Keratinocyte (primary cell): Measurements from ENCODE around the gene KCNK5. TPM values are rescaled to one million over a fixed set of nuclear protein-coding genes. Genes with fewer than 3 reads are reported as not detected.

Experiments
- DNase-seq: peaks from one replicate; pipeline ENCODE4 v3.0.0-alpha.2; 2011; ENCODE audit warnings: low read depth, missing footprints, low spot score
- FAIRE-seq: peaks from 2 replicates; lab custom pipeline; 2011; peaks lifted over from hg19 to GRCh38; lab: Jason Lieb, UNC
- H2AFZ ChIP-seq: 2 replicates; pipeline ENCODE4 v1.6.0; 2012; ENCODE audit warnings: low read length, control low read depth, inconsistent platforms; ENCODE audit not compliant: control insufficient read depth
- H3K27ac ChIP-seq: 2 replicates; pipeline ENCODE4 v1.5.1; 2011; ENCODE audit warnings: low read length; ENCODE audit not compliant: control insufficient read depth, insufficient read depth
- H3K27me3 ChIP-seq: 3 replicates; pipeline ENCODE4 v1.6.0; 2011; ENCODE audit warnings: low read length; ENCODE audit not compliant: control insufficient read depth, insufficient read depth; ENCODE audit errors: extremely low read depth
- H3K36me3 ChIP-seq, 2 experiments: 2 replicates in 1 of 2; 3 replicates in 1 of 2; pipeline ENCODE4 v1.5.1; 2011; ENCODE audit warnings: low read length in 2 of 2, mild to moderate bottlenecking in 1 of 2; ENCODE audit not compliant: control insufficient read depth in 2 of 2, insufficient read depth in 2 of 2; ENCODE audit errors: extremely low read depth in 1 of 2
- H3K4me1 ChIP-seq: 3 replicates; pipeline ENCODE4 v1.5.1; 2011; ENCODE audit warnings: low read length; ENCODE audit not compliant: control insufficient read depth, insufficient read depth; ENCODE audit errors: extremely low read depth
- H3K4me2 ChIP-seq: 3 replicates; pipeline ENCODE4 v1.6.0; 2011; ENCODE audit warnings: low read depth, low read length; ENCODE audit not compliant: control insufficient read depth, insufficient read depth; ENCODE audit errors: extremely low read depth
- H3K4me3 ChIP-seq, 3 experiments: fragments of 200-600 bp in 1 of 3; sonication (generic) in 1 of 3; 2 replicates in 2 of 3; 3 replicates in 1 of 3; pipeline ENCODE4 v1.5.1; 2011 to 2016; ENCODE audit warnings: low read length in 3 of 3, mild to moderate bottlenecking in 3 of 3, control low read depth in 2 of 3, inconsistent platforms in 1 of 3, low read depth in 1 of 3, mixed read lengths in 1 of 3, mixed run types in 1 of 3, moderate library complexity in 1 of 3; ENCODE audit not compliant: control insufficient read depth in 2 of 3, insufficient read depth in 2 of 3; ENCODE audit errors: extremely low read depth in 1 of 3
- H3K79me2 ChIP-seq: 2 replicates; pipeline ENCODE4 v1.6.0; 2012; ENCODE audit warnings: low read length; ENCODE audit not compliant: control insufficient read depth, insufficient read depth
- H3K9ac ChIP-seq: 3 replicates; pipeline ENCODE4 v1.6.0; 2011; ENCODE audit warnings: low read length; ENCODE audit not compliant: control insufficient read depth, insufficient read depth; ENCODE audit errors: extremely low read depth
- H3K9me1 ChIP-seq: 3 replicates; pipeline ENCODE4 v1.6.0; 2011; ENCODE audit warnings: low read length; ENCODE audit not compliant: control insufficient read depth, insufficient read depth; ENCODE audit errors: extremely low read depth
- H3K9me3 ChIP-seq: 2 replicates; pipeline ENCODE4 v1.5.1; 2012; ENCODE audit warnings: low read depth, low read length; ENCODE audit not compliant: control insufficient read depth
- H4K20me1 ChIP-seq: 3 replicates; pipeline ENCODE4 v1.6.0; 2011; ENCODE audit warnings: low read length; ENCODE audit not compliant: control insufficient read depth, insufficient read depth; ENCODE audit errors: extremely low read depth
- EZH2 ChIP-seq: IDR thresholded peaks from one replicate; pipeline ENCODE4 v1.6.1; 2012; ENCODE audit warnings: inconsistent platforms, mild to moderate bottlenecking, low read length, moderate library complexity
- dilution Hi-C: fragments of 300-500 bp; cut with MboI; formaldehyde crosslinking; loops from one replicate; pipeline ENCODE4 v1.7.0; 2020; ENCODE audit warnings: low sequenced_read_pairs; ENCODE audit not compliant: extremely low pct_ligation_motif_present
- polyA plus RNA-seq, 5 experiments: library from polyadenylated mRNA; depleted of rRNA in 3 of 5; stranded (reverse) in 3 of 5; stranded (forward) in 1 of 5; unstranded in 1 of 5; fragments of >200 nt; gene quantifications; 1 replicate in 1 of 5; 2 replicates in 3 of 5; 3 replicates in 1 of 5; pipeline versions ENCODE4 v1.2.1 to v1.2.3, GENCODE V29; 2011 to 2012; ENCODE audit warnings: missing spikeins in 2 of 5, low read depth in 1 of 5, low replicate concordance in 1 of 5
- TF ChIP-seq, protein P1 (sequence below), 3 experiments: IDR thresholded peaks in 1 of 3; conservative IDR thresholded peaks in 1 of 3; optimal IDR thresholded peaks in 1 of 3; 2 replicates in 2 of 3; 3 replicates in 1 of 3; pipeline versions ENCODE3 to v1.5.1; 2011; ENCODE audit warnings: low read length in 3 of 3, mild to moderate bottlenecking in 3 of 3, moderate library complexity in 2 of 3, control low read depth in 1 of 3, inconsistent platforms in 1 of 3; ENCODE audit not compliant: insufficient read depth in 2 of 3; ENCODE audit errors: extremely low read depth in 1 of 3

KCNK5 gene
- polyA plus RNA-seq, 1 donor (not counting 4 experiments of a cell fraction or from before 2014, with no cell fraction given) = not detected

DNA sequence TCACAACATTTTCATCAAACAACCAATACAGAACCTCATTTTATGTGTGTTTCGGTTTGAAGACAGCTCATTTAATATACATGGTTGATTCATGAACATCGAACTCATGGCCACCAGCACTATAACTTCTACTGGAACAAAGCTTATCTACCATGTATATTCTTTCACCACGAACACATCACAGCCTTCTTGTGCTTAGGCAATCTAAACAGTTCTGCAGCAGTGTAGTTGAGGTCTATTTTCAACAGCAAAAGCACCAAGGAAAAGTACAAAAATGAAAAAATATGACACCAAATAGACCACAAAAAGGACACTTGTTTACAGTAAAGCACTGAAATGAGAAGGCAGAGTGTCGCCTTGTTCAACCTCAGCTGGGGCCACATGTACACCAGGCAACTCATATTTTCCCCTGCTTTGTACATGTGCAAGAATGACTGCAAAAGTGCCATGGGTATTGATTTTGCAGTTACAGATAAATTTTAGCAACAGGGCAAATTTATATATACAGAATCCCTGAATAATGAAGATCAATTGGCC, 25.8 kb upstream of the KCNK5 start:
- Histone ChIP-seq H3K9ac (no peak overlapping the region), H2AFZ (no peak overlapping the region), H3K4me3 (no peak overlapping the region), H3K4me2 (no peak overlapping the region), H3K9me3 (no peaks in the 10 kb centered on the region), H3K4me1 (no peaks in the 10 kb centered on the region), H3K27me3 (no peaks in the 10 kb centered on the region), H3K27ac (no peak overlapping the region), H3K36me3 (no peaks in the 10 kb centered on the region), H4K20me1 (no peaks in the 10 kb centered on the region), H3K79me2 (no peaks in the 10 kb centered on the region), H3K9me1 (no peaks in the 10 kb centered on the region)
- DNase-seq = no peak
- dilution Hi-C loops = no loop called here
- no peak for FAIRE-seq
- no peak for TF ChIP-seq EZH2
- TF ChIP-seq, protein P1, sequence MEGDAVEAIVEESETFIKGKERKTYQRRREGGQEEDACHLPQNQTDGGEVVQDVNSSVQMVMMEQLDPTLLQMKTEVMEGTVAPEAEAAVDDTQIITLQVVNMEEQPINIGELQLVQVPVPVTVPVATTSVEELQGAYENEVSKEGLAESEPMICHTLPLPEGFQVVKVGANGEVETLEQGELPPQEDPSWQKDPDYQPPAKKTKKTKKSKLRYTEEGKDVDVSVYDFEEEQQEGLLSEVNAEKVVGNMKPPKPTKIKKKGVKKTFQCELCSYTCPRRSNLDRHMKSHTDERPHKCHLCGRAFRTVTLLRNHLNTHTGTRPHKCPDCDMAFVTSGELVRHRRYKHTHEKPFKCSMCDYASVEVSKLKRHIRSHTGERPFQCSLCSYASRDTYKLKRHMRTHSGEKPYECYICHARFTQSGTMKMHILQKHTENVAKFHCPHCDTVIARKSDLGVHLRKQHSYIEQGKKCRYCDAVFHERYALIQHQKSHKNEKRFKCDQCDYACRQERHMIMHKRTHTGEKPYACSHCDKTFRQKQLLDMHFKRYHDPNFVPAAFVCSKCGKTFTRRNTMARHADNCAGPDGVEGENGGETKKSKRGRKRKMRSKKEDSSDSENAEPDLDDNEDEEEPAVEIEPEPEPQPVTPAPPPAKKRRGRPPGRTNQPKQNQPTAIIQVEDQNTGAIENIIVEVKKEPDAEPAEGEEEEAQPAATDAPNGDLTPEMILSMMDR (optimal IDR thresholded peaks at IDR 0.05 in 1 of 3, IDR thresholded peaks at IDR 0.05 in 1 of 3, conservative IDR thresholded peaks at IDR 0.05 in 1 of 3; ENCODE audit: extremely low read depth in 1 of 3, insufficient read depth in 2 of 3, low read length in 3 of 3) = no peak

DNA sequence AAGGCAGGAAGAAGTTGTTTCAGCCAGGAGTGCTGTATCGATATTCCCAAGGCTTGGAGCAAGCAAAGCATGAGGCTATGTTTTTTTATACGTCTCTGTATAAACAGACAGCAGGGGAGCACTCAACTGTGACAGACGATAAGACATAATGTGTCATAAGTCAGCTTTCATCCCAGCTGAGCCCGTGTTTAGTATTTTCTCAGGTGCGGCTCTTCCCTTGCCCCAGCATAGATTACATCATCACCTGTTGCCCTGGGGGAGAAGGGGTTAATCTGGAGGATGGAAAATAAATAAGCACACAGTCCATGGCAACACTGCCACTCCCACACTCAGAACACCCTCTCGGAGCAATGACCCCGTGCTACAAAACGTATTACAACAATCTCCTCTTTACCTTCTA, 22.1 kb upstream of the KCNK5 start:
- H3K27ac ChIP-seq = no peak overlapping the region
- no peaks in the 10 kb centered on the region for H3K79me2 ChIP-seq
- H3K9me3 ChIP-seq = no peaks in the 10 kb centered on the region
- DNase-seq = no peak
- dilution Hi-C loops = no loop called here
- FAIRE-seq = no peak
- no peaks in the 10 kb centered on the region for H3K9me1 ChIP-seq
- TF ChIP-seq, protein P1 (optimal IDR thresholded peaks at IDR 0.05 in 1 of 3, IDR thresholded peaks at IDR 0.05 in 1 of 3, conservative IDR thresholded peaks at IDR 0.05 in 1 of 3; ENCODE audit: extremely low read depth in 1 of 3, insufficient read depth in 2 of 3, low read length in 3 of 3) = no peak
- H3K36me3 ChIP-seq = no peaks in the 10 kb centered on the region
- H3K27me3 ChIP-seq = no peaks in the 10 kb centered on the region
- no peaks in the 10 kb centered on the region for H3K4me1 ChIP-seq
- H2AFZ ChIP-seq = no peak overlapping the region
- no peak overlapping the region for H3K9ac ChIP-seq
- no peaks in the 10 kb centered on the region for H4K20me1 ChIP-seq
- no peak overlapping the region for H3K4me2 ChIP-seq
- no peak overlapping the region for H3K4me3 ChIP-seq
